Left ventricle myocardium inferior (tissue), 1 donor: ENCODE measurements around the gene SEMA3C. TPM values are rescaled to one million over a fixed set of nuclear protein-coding genes. Genes with fewer than 3 reads are reported as not detected.

Experiments
- DNase-seq: peaks from one replicate; pipeline ENCODE4 v3.0.0-alpha.2; 2020
- H3K27ac ChIP-seq: fragments of 200-600 bp; replicated peaks from 2 replicates; pipeline ENCODE4 v1.8.0; 2021
- H3K27me3 ChIP-seq: fragments of 200-600 bp; 2 replicates; pipeline ENCODE4 v1.8.0; 2021; ENCODE audit warnings: low read depth
- H3K36me3 ChIP-seq: fragments of 200-600 bp; 2 replicates; pipeline ENCODE4 v1.8.0; 2021
- H3K4me1 ChIP-seq: fragments of 200-600 bp; 2 replicates; pipeline ENCODE4 v1.8.0; 2021
- H3K4me3 ChIP-seq: fragments of 200-600 bp; 2 replicates; pipeline ENCODE4 v1.8.0; 2021; ENCODE audit warnings: mild to moderate bottlenecking, moderate library complexity
- H3K9me3 ChIP-seq: fragments of 200-600 bp; replicated peaks from 2 replicates; pipeline ENCODE4 v1.8.0; 2021
- CTCF ChIP-seq: fragments of 200-600 bp; IDR thresholded peaks from 2 replicates; pipeline ENCODE4 v1.8.0; 2021; ENCODE audit warnings: antibody characterized with exemption, mild to moderate bottlenecking, borderline replicate concordance
- intact Hi-C: fragments of 100-400 bp; cut with micrococcal nuclease; formaldehyde crosslinking; loops from one replicate; pipeline ENCODE4 v1.11.0; 2022
- total RNA-seq: library from RNA; stranded (reverse); fragmentation: NEBNext Ultra II Directional; extraction: Animal tissue kit (Norgen Biotek cat#: 25700); gene quantifications from one replicate; pipeline ENCODE4 v1.2.1, GENCODE V29; 2021
- donor health status: DM: no; HTN: yes; CAD: no; lungs with severe emphysema.

Gene SEMA3C
- total RNA-seq, 1 donor from 2014 or later, result 66.5 TPM

GRCh38 chr7:80847027-80847426 lies 71.8 kb downstream of the SEMA3C start:
- H3K27ac ChIP-seq, result no peak overlapping the region
- H3K36me3 ChIP-seq, result no peaks in the 10 kb centered on the region
- peaks cover 37% of the 10 kb centered on the region for H3K4me1 ChIP-seq
- no peak for DNase-seq
- no peaks in the 10 kb centered on the region for H3K9me3 ChIP-seq
- TF ChIP-seq CTCF, result no peak
- H3K4me3 ChIP-seq, result no peak overlapping the region
- no peaks in the 10 kb centered on the region for H3K27me3 ChIP-seq
- intact Hi-C loops, result no loop called here

- Histone ChIP-seq H3K9me3 (no peaks in the 10 kb centered on the region), H3K27me3 (no peaks in the 10 kb centered on the region), H3K36me3 (no peaks in the 10 kb centered on the region), H3K27ac (no peak overlapping the region), H3K4me3 (no peak overlapping the region), H3K4me1 (peaks cover 34% of the 10 kb centered on the region)
- no peak for TF ChIP-seq CTCF
- no peak for DNase-seq
- intact Hi-C loops, result no loop called here
Measured at GRCh38 chr7:80844916-80845315, 73.9 kb downstream of the SEMA3C start.

GRCh38 chr7:80843018-80843677 lies 75.7 kb downstream of the SEMA3C start:
- intact Hi-C loops, result no loop called here
- Histone ChIP-seq H3K4me3 (no peak overlapping the region), H3K4me1 (peaks cover 33% of the 10 kb centered on the region), H3K9me3 (no peaks in the 10 kb centered on the region), H3K36me3 (no peaks in the 10 kb centered on the region), H3K27ac (no peak overlapping the region), H3K27me3 (no peaks in the 10 kb centered on the region)
- DNase-seq, result no peak
- no peak for TF ChIP-seq CTCF

- intact Hi-C loops, result no loop called here
- Histone ChIP-seq H3K27me3 (no peaks in the 10 kb centered on the region), H3K36me3 (no peaks in the 10 kb centered on the region), H3K9me3 (no peaks in the 10 kb centered on the region), H3K4me3 (no peak overlapping the region), H3K4me1 (peaks cover 29% of the 10 kb centered on the region), H3K27ac (no peak overlapping the region)
- TF ChIP-seq CTCF, result no peak
- no peak for DNase-seq
Measured at GRCh38 chr7:80842022-80842790, 76.6 kb downstream of the SEMA3C start.

GRCh38 chr7:80841423-80841955 lies 77.4 kb downstream of the SEMA3C start:
- intact Hi-C loops, result no loop called here
- H3K36me3 ChIP-seq, result no peaks in the 10 kb centered on the region
- TF ChIP-seq CTCF, result no peak
- no peak overlapping the region for H3K4me3 ChIP-seq
- no peak overlapping the region for H3K27ac ChIP-seq
- no peaks in the 10 kb centered on the region for H3K27me3 ChIP-seq
- H3K9me3 ChIP-seq, result no peaks in the 10 kb centered on the region
- DNase-seq, result no peak
- H3K4me1 ChIP-seq, result peaks cover 29% of the 10 kb centered on the region
